NCI-H69 (cell line): Measurements from ENCODE around the gene SYNGAP1.
"Not testable (repeated sequence)": the region's sequence is repeated elsewhere in the genome, so short reads cannot be mapped to it uniquely, and the experiment has no call there.

ENCODE experiments used
- DNase-seq: peaks from one replicate; lab custom pipeline; 2025; lab: John Stamatoyannopoulos, UW

The SYNGAP1 gene

GRCh38 chr6:33469661-33470060 is 49.8 kb downstream of the SYNGAP1 start:
- DNase-seq, result no peak

GRCh38 chr6:33477864-33478263 is 58.0 kb downstream of the SYNGAP1 start:
- no peak for DNase-seq

GRCh38 chr6:33481192-33481591 is 61.3 kb downstream of the SYNGAP1 start:
- DNase-seq, result no peak

GRCh38 chr6:33482620-33483019 is 62.8 kb downstream of the SYNGAP1 start:
- DNase-seq, result not testable (repeated sequence)

GRCh38 chr6:33483678-33484077 is 63.8 kb downstream of the SYNGAP1 start:
- no peak for DNase-seq

- DNase-seq, result not testable (repeated sequence)
Measured at GRCh38 chr6:33484673-33485262, 64.9 kb downstream of the SYNGAP1 start.

GRCh38 chr6:33485680-33486079 is 65.8 kb downstream of the SYNGAP1 start:
- not testable (repeated sequence) for DNase-seq

GRCh38 chr6:33488339-33488738 is 68.5 kb downstream of the SYNGAP1 start:
- DNase-seq, result no peak

- DNase-seq, result peak; percentile 11
Measured at GRCh38 chr6:33490198-33490597, 70.3 kb downstream of the SYNGAP1 start.

GRCh38 chr6:33490621-33491020 is 70.8 kb downstream of the SYNGAP1 start:
- no peak for DNase-seq

- DNase-seq, result no peak
Measured at GRCh38 chr6:33492093-33492492, 72.2 kb downstream of the SYNGAP1 start.

GRCh38 chr6:33497157-33497556 is 77.3 kb downstream of the SYNGAP1 start:
- no peak for DNase-seq

- DNase-seq, result no peak
Measured at GRCh38 chr6:33502486-33502885, 82.6 kb downstream of the SYNGAP1 start.

- no peak for DNase-seq
Measured at GRCh38 chr6:33504486-33504885, 84.6 kb downstream of the SYNGAP1 start.
